Panc1 (cell line): Measurements from ENCODE around the gene SLC25A31. TPM values are rescaled to one million over a fixed set of nuclear protein-coding genes. Genes with fewer than 3 reads are reported as not detected.

Source experiments
- ATAC-seq: fragments of 200-7000 bp; cut with Tn5 transposase; 2 replicates; pipeline ENCODE4 v1.9.1; 2020; ENCODE audit warnings: mild to moderate bottlenecking, moderate library complexity
- BruUV-seq: library from RNA; stranded (reverse); fragments of 400-500 nt; replicated peaks from 2 replicates; lab custom pipeline; 2021; lab: Mats Ljungman, UMichigan
- CTCF ChIA-PET: fragments of 300-600 bp; sonication (Branson Sonifier 250); formaldehyde crosslinking; loops from one replicate; lab custom pipeline; 2022; ENCODE audit warnings: antibody characterized with exemption; lab: Charles Lee
- POLR2A ChIA-PET: fragments of 300-600 bp; sonication (Branson Sonifier 250); formaldehyde crosslinking; loops from one replicate; lab custom pipeline; 2022; ENCODE audit warnings: antibody characterized with exemption; lab: Charles Lee
- DNase-seq: peaks from one replicate; pipeline ENCODE4 v3.0.0-alpha.2; 2010; ENCODE audit warnings: low read depth, low spot score
- H3K27ac ChIP-seq: 2 replicates; pipeline ENCODE4 v1.5.1; 2011; ENCODE audit warnings: mild to moderate bottlenecking, low read length, inconsistent platforms
- H3K27me3 ChIP-seq: fragments of 200-500 bp; sonication (Bioruptor generic); 2 replicates; pipeline ENCODE4 v1.6.0; 2014; ENCODE audit warnings: low read length, inconsistent platforms; ENCODE audit not compliant: control insufficient read depth, insufficient read depth
- H3K36me3 ChIP-seq: fragments of 200-500 bp; sonication (Bioruptor generic); 2 replicates; pipeline ENCODE4 v1.5.1; 2014; ENCODE audit warnings: inconsistent platforms, mild to moderate bottlenecking, low read length, moderate library complexity; ENCODE audit not compliant: control insufficient read depth, insufficient read depth
- H3K4me1 ChIP-seq: 2 replicates; pipeline ENCODE4 v1.5.1; 2011; ENCODE audit warnings: inconsistent platforms, mild to moderate bottlenecking, low read length, moderate library complexity; ENCODE audit not compliant: control insufficient read depth, insufficient read depth
- H3K4me3 ChIP-seq, 2 experiments: 2 replicates each; pipeline ENCODE4 v1.5.1; 2011 to 2012; ENCODE audit warnings: low read depth in 2 of 2, low read length in 2 of 2, mild to moderate bottlenecking in 2 of 2, inconsistent platforms in 1 of 2, moderate library complexity in 1 of 2
- H3K9me3 ChIP-seq: fragments of 200-500 bp; sonication (Bioruptor generic); 2 replicates; pipeline ENCODE4 v1.5.1; 2014; ENCODE audit warnings: low read depth, mild to moderate bottlenecking, inconsistent platforms, low read length, moderate library complexity; ENCODE audit not compliant: control insufficient read depth, insufficient read depth
- POLR2AphosphoS5 ChIP-seq: IDR thresholded peaks from 2 replicates; pipeline ENCODE4 v1.6.1; 2012; ENCODE audit warnings: mild to moderate bottlenecking, low read depth, low read length, moderate library complexity
- in situ Hi-C: cut with HindIII; loops from 2 replicates; pipeline ENCODE4 v1.10.0; 2016; ENCODE audit warnings: low sequenced_read_pairs, low pct_unique_long_range_greater_than_20kb
- intact Hi-C: fragments of 100-400 bp; cut with micrococcal nuclease; formaldehyde crosslinking; loops from one replicate; pipeline ENCODE4 v1.10.0; 2022; ENCODE audit not compliant: unreplicated experiment
- total RNA-seq: library from RNA; stranded (reverse); gene quantifications from one replicate; pipeline ENCODE4 v1.2.1, GENCODE V29; 2021; ENCODE audit not compliant: unreplicated experiment
- TF ChIP-seq, protein P1 (sequence below): fragments of 450-650 bp; IDR thresholded peaks from 2 replicates; pipeline ENCODE4 v1.5.1; 2017; ENCODE audit warnings: mild to moderate bottlenecking
- TF ChIP-seq, protein P2 (sequence below), 2 experiments: IDR thresholded peaks; 2 replicates each; pipeline ENCODE4 v1.6.1; 2011 to 2012; ENCODE audit warnings: low read depth in 2 of 2, control low read depth in 1 of 2, low read length in 1 of 2, mild to moderate bottlenecking in 1 of 2, moderate library complexity in 1 of 2; ENCODE audit not compliant: insufficient read depth in 1 of 2

The SLC25A31 gene
- total RNA-seq, 1 experiment from 2014 or later, result not detected

DNA sequence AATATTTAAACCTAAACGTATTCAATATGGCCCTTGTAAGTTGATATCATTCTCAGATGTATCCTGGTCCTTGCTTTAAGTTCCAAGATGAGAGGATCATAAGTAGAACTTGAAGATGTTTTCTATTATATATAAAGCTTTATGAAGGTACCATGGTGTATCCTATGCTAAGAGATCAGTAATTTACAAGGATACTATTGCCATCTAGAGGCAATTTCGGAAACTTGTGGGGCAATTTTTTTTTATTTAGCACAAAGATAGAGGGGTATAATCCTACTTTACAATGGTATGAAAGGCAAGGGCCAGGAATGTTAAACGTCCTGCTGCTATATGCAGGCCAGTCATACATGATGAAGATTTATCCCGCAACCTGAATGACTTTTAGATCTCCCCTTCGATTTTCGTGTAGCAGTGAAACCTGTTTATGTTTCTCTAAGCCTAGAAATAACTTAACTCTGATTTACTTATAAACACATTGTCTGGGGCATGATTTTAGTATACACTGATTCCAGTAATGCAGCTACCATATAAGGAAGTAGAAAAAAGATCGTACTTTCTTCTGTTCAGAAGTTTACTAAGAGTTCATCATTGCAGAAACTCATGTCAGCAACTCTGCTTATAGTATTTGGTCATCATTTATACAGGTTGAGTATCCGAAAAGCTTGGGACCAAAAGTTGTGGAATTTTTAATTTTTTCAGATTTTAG is 2.6 kb downstream of the SLC25A31 start:
- TF ChIP-seq POLR2AphosphoS5, result no peak
- TF ChIP-seq, protein P1, sequence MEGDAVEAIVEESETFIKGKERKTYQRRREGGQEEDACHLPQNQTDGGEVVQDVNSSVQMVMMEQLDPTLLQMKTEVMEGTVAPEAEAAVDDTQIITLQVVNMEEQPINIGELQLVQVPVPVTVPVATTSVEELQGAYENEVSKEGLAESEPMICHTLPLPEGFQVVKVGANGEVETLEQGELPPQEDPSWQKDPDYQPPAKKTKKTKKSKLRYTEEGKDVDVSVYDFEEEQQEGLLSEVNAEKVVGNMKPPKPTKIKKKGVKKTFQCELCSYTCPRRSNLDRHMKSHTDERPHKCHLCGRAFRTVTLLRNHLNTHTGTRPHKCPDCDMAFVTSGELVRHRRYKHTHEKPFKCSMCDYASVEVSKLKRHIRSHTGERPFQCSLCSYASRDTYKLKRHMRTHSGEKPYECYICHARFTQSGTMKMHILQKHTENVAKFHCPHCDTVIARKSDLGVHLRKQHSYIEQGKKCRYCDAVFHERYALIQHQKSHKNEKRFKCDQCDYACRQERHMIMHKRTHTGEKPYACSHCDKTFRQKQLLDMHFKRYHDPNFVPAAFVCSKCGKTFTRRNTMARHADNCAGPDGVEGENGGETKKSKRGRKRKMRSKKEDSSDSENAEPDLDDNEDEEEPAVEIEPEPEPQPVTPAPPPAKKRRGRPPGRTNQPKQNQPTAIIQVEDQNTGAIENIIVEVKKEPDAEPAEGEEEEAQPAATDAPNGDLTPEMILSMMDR, result peak; percentile 49; the same call in 1 of the 2 replicates
- CTCF ChIA-PET, result interaction anchor here (0.6 to 1.5 kb wide), 3 partner anchors 110 to 144 kb away, joined by 3 read pairs; no protein-coding TSS in a partner anchor
- BruUV-seq, result no TSS peak
- Histone ChIP-seq H3K9me3 (no peaks in the 10 kb centered on the region), H3K36me3 (no peaks in the 10 kb centered on the region), H3K4me1 (no peaks in the 10 kb centered on the region), H3K4me3 (no peak overlapping the region), H3K27me3 (no peaks in the 10 kb centered on the region), H3K27ac (no peak overlapping the region)
- ATAC-seq (peak; percentile 81), DNase-seq (peak; percentile 13)
- intact Hi-C loops (loop anchor here (1.0 kb wide), 1 partner anchor 127 kb away; no protein-coding TSS in a partner anchor), in situ Hi-C loops (no loop called here)
- POLR2A ChIA-PET, result no interaction called here

DNA sequence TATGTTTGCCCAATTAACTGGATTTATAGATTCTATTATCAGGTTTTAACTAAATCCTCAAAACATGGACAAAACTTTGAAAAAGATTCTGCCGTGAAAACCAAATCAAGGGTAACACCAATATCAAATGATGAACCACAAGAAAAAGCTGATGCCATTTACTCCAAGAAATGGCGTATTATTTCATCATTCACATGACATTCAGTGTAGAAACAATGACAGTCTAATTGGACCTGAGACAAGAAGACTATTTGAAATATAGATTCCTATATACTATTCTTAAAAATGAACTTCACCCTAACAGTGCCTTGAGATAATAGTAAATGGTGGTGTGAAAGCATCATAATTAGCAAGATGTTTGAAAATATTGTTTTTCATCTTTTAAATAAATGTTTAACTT is 4.8 kb downstream of the SLC25A31 start:
- DNase-seq (no peak), ATAC-seq (no peak)
- no peak overlapping the region for H3K4me3 ChIP-seq
- no peaks in the 10 kb centered on the region for H3K27me3 ChIP-seq
- POLR2A ChIA-PET, result interaction anchor here (0.6 kb wide), 1 partner anchor 9 kb away, joined by 4 read pairs; no protein-coding TSS in a partner anchor
- CTCF ChIA-PET, result no interaction called here
- in situ Hi-C loops (no loop called here), intact Hi-C loops (no loop called here)
- no peak for TF ChIP-seq POLR2AphosphoS5
- TF ChIP-seq, protein P1, result no peak
- TF ChIP-seq, protein P2, sequence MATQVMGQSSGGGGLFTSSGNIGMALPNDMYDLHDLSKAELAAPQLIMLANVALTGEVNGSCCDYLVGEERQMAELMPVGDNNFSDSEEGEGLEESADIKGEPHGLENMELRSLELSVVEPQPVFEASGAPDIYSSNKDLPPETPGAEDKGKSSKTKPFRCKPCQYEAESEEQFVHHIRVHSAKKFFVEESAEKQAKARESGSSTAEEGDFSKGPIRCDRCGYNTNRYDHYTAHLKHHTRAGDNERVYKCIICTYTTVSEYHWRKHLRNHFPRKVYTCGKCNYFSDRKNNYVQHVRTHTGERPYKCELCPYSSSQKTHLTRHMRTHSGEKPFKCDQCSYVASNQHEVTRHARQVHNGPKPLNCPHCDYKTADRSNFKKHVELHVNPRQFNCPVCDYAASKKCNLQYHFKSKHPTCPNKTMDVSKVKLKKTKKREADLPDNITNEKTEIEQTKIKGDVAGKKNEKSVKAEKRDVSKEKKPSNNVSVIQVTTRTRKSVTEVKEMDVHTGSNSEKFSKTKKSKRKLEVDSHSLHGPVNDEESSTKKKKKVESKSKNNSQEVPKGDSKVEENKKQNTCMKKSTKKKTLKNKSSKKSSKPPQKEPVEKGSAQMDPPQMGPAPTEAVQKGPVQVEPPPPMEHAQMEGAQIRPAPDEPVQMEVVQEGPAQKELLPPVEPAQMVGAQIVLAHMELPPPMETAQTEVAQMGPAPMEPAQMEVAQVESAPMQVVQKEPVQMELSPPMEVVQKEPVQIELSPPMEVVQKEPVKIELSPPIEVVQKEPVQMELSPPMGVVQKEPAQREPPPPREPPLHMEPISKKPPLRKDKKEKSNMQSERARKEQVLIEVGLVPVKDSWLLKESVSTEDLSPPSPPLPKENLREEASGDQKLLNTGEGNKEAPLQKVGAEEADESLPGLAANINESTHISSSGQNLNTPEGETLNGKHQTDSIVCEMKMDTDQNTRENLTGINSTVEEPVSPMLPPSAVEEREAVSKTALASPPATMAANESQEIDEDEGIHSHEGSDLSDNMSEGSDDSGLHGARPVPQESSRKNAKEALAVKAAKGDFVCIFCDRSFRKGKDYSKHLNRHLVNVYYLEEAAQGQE (IDR thresholded peaks at IDR 0.05; ENCODE audit: insufficient read depth in 1 of 2, low read depth in 2 of 2, low read length in 1 of 2), result no peak
- H3K27ac ChIP-seq, result no peak overlapping the region
- no peaks in the 10 kb centered on the region for H3K4me1 ChIP-seq
- H3K9me3 ChIP-seq, result no peaks in the 10 kb centered on the region
- H3K36me3 ChIP-seq, result no peaks in the 10 kb centered on the region
- BruUV-seq, result no TSS peak
